Chondrocyte (in vitro differentiated cells): ENCODE measurements around the gene MINDY1. TPM values are rescaled to one million over a fixed set of nuclear protein-coding genes. Genes with fewer than 3 reads are reported as not detected.

Experiments
- DNase-seq: peaks from one replicate; pipeline ENCODE4 v3.0.0; 2021; ENCODE audit warnings: mixed read lengths, low spot score
- H3K27ac Mint-ChIP-seq: one replicate; pipeline ENCODE4 v1.8.0; 2021; ENCODE audit warnings: mild to moderate bottlenecking, moderate library complexity, mixed read lengths; ENCODE audit not compliant: unreplicated experiment
- H3K27me3 Mint-ChIP-seq: 2 replicates; pipeline ENCODE4 v1.8.0; 2021; ENCODE audit warnings: low read depth, mixed read lengths
- H3K36me3 Mint-ChIP-seq: 2 replicates; pipeline ENCODE4 v1.8.0; 2021; ENCODE audit warnings: low read depth, mixed read lengths
- H3K4me1 Mint-ChIP-seq: 2 replicates; pipeline ENCODE4 v1.8.0; 2021; ENCODE audit warnings: low read depth, mild to moderate bottlenecking, mixed read lengths
- H3K4me3 Mint-ChIP-seq: one replicate; pipeline ENCODE4 v1.8.0; 2021; ENCODE audit warnings: mild to moderate bottlenecking, moderate library complexity, mixed read lengths; ENCODE audit not compliant: unreplicated experiment
- H3K9me3 Mint-ChIP-seq: 2 replicates; pipeline ENCODE4 v1.8.0; 2021; ENCODE audit warnings: low read depth, mixed read lengths
- total RNA-seq: library from RNA; stranded (reverse); gene quantifications from 3 replicates; pipeline ENCODE4 v1.2.1, GENCODE V29; 2021
- TF ChIP-seq, protein P1 (sequence below): fragments of 200-600 bp; sonication (generic); IDR thresholded peaks from 2 replicates; pipeline ENCODE4 v1.5.0; 2021; ENCODE audit warnings: antibody characterized with exemption, mild to moderate bottlenecking, moderate library complexity

Gene MINDY1
- total RNA-seq, 1 donor from 2014 or later, result 14.8 TPM

DNA sequence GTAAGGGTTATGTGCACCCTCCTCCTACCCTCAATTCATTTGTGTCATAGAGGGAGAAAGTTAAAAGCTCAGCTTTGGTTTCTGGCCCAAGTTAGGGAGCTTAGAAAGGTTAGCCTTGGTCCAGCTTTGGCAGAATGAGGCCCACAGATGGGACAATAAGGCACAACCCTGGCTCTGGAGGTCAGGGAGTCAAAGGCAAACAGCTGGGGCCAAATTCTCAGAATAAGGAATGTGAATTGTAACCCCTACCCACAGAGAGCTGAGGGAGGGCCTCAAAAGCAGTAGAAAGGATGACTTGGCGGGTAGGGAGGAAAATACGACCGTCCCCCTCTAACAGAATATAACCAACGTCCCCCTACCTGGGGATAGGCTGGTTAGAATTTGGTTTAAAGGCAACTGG is 41.1 kb downstream of the MINDY1 start:
- H3K36me3 Mint-ChIP-seq, result peaks cover 51% of the 10 kb centered on the region
- no peak for DNase-seq
- peaks cover 10% of the 10 kb centered on the region for H3K4me1 Mint-ChIP-seq

DNA sequence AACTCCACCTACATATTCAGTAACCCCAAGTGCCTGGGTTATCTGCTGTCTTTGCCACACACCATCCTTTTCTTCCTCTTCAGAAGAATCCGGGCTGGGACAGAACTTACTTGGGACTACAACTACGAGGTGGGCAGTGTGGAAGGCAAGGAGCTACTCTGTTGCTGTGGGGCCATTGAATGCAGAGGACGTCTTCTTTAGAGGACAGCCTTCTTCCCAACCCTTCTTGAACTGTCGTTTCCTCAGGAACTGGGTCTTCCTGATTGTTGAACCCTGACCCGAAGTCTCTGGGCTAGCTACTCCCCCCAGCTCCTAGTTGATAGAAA is 42.6 kb downstream of the MINDY1 start:
- Mint-ChIP-seq H3K9me3 (no peaks in the 10 kb centered on the region), H3K27ac (no peak overlapping the region), H3K4me1 (peaks cover 4% of the 10 kb centered on the region), H3K27me3 (no peaks in the 10 kb centered on the region), H3K4me3 (no peak overlapping the region), H3K36me3 (peaks cover 59% of the 10 kb centered on the region)
- TF ChIP-seq, protein P1, sequence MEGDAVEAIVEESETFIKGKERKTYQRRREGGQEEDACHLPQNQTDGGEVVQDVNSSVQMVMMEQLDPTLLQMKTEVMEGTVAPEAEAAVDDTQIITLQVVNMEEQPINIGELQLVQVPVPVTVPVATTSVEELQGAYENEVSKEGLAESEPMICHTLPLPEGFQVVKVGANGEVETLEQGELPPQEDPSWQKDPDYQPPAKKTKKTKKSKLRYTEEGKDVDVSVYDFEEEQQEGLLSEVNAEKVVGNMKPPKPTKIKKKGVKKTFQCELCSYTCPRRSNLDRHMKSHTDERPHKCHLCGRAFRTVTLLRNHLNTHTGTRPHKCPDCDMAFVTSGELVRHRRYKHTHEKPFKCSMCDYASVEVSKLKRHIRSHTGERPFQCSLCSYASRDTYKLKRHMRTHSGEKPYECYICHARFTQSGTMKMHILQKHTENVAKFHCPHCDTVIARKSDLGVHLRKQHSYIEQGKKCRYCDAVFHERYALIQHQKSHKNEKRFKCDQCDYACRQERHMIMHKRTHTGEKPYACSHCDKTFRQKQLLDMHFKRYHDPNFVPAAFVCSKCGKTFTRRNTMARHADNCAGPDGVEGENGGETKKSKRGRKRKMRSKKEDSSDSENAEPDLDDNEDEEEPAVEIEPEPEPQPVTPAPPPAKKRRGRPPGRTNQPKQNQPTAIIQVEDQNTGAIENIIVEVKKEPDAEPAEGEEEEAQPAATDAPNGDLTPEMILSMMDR, result no peak
- DNase-seq, result no peak

More for the DNA sequence above, 41.1 kb downstream of the MINDY1 start:
- no peaks in the 10 kb centered on the region for H3K27me3 Mint-ChIP-seq
- H3K27ac Mint-ChIP-seq, result no peak overlapping the region
- H3K9me3 Mint-ChIP-seq, result no peaks in the 10 kb centered on the region
- H3K4me3 Mint-ChIP-seq, result no peak overlapping the region
- TF ChIP-seq, protein P1, result no peak

DNA sequence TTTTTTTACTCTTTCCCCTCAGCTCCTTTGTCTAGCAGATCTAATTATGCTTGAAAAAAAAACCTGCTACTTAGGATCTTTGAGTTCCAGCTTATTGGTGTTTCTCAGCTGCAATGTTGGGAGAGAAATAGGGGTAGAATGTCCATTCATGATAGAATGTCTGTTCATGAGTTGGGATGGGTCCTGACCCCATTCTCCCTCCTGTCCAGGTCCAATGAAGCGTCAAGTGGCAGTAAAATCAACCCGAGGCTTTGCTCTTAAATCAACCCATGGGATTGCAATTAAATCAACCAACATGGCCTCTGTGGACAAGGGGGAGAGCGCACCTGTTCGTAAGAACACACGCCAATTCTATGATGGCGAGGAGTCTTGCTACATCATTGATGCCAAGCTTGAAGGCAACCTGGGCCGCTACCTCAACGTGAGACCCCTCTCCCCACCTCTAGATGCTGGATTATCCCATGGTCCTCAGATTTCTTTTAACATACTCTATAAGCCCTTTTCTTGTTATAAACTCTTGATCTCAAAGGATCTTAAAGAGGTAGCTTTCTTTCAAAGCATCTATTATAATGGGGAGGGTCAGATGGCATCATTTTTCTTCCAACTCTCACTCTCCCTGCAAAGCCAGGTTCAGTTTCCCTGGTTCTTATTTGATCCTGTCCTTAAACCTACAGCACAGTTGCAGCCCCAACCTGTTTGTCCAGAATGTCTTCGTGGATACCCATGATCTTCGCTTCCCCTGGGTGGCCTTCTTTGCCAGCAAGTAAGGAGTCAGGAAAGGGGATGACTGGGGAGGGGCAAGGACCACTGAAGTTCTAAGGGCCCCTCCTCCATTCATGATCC is 43.2 kb downstream of the MINDY1 start:
- no peaks in the 10 kb centered on the region for H3K4me1 Mint-ChIP-seq
- H3K4me3 Mint-ChIP-seq, result no peak overlapping the region
- no peaks in the 10 kb centered on the region for H3K27me3 Mint-ChIP-seq
- peaks cover 59% of the 10 kb centered on the region for H3K36me3 Mint-ChIP-seq
- H3K27ac Mint-ChIP-seq, result no peak overlapping the region
- TF ChIP-seq, protein P1, result no peak
- no peaks in the 10 kb centered on the region for H3K9me3 Mint-ChIP-seq
- DNase-seq, result peak; percentile 15

DNA sequence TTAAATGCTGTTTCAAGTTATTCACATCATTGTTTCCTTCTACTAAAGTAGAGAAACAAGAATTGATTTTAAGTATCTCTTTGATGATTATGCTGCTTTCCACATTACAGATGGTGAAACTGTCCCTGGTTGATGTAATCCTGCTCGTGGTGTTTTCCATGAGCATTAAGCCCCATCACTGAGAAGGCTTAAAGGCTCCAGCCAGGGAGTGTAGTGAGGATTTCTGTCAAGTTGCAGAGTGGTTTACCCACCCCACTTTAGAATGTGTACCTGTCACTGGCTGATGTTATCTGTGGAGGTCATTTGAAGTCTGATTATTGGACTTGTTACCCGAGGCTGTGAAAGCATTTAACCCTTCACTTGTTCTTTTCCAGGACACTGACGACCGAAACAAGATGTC is 44.9 kb downstream of the MINDY1 start:
- TF ChIP-seq, protein P1, result no peak
- DNase-seq, result no peak
- Mint-ChIP-seq H3K4me3 (no peak overlapping the region), H3K9me3 (no peaks in the 10 kb centered on the region), H3K36me3 (peaks cover 47% of the 10 kb centered on the region), H3K4me1 (peaks cover 4% of the 10 kb centered on the region), H3K27me3 (no peaks in the 10 kb centered on the region), H3K27ac (peak overlapping the region; percentile 59)

DNA sequence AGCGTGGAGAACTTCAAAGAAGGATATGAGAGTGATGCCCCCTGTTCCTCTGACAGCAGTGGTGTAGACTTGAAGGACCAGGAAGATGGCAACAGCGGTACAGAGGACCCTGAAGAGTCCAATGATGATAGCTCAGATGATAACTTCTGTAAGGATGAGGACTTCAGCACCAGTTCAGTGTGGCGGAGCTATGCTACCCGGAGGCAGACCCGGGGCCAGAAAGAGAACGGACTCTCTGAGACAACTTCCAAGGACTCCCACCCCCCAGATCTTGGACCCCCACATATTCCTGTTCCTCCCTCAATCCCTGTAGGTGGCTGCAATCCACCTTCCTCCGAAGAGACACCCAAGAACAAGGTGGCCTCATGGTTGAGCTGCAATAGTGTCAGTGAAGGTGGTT is 46.1 kb downstream of the MINDY1 start:
- H3K27me3 Mint-ChIP-seq, result no peaks in the 10 kb centered on the region
- H3K4me1 Mint-ChIP-seq, result peaks cover 4% of the 10 kb centered on the region
- no peak overlapping the region for H3K27ac Mint-ChIP-seq
- no peaks in the 10 kb centered on the region for H3K9me3 Mint-ChIP-seq
- DNase-seq, result no peak
- peaks cover 40% of the 10 kb centered on the region for H3K36me3 Mint-ChIP-seq
- H3K4me3 Mint-ChIP-seq, result no peak overlapping the region
- TF ChIP-seq, protein P1, result no peak
